GM19099 (cell line): ENCODE results near the gene TOP2B.

Source experiments
- POLR2A ChIP-seq: IDR thresholded peaks from 3 replicates; pipeline ENCODE4 v1.6.1; 2011; ENCODE audit warnings: low read depth; ENCODE audit not compliant: insufficient read length; ENCODE audit errors: extremely low read depth

TOP2B gene

DNA sequence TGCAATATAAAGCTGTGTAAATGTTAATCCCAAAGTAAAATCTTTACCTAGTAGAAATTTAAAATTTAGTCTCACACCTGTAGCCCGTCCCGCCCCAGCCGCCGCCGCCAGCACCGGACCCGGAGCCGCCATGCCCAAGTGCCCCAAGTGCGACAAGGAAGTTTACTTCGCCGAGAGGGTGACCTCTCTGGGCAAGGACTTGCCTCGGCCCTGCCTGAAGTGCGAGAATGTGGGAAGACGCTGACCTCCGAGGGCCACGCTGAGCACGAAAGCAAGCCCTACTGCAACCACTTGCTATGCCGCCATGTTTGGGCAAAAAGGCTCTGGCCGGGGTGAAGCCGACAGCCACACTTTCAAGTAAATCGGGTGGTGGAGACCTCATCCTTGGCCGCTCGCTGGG, 22.1 kb upstream of the TOP2B start:
- no peak for TF ChIP-seq POLR2A

DNA sequence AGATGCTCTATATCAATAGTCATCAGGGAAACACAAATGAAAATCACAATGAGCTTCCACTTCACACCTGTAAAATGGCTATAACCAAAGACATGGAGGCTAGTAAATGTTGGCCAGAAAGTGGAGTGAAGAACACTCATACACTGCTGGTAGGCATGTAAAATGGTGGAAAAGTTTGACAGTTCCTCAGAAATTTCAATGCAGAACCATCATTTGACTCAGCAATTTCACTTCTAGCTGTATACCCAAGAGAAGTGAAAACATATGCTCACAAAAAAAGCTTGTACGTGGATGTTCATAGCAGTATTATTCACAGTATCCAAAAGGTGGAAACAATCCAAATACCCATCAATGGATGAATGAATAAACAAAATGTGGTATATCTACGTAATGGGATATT, 19.2 kb upstream of the TOP2B start:
- TF ChIP-seq POLR2A: no peak

- TF ChIP-seq POLR2A: no peak
These were observed 18.7 kb upstream of the TOP2B start for GRCh38 chr3:25683410-25683809.

GRCh38 chr3:25679642-25680302, 15.1 kb upstream of the TOP2B start:
- TF ChIP-seq POLR2A: no peak

DNA sequence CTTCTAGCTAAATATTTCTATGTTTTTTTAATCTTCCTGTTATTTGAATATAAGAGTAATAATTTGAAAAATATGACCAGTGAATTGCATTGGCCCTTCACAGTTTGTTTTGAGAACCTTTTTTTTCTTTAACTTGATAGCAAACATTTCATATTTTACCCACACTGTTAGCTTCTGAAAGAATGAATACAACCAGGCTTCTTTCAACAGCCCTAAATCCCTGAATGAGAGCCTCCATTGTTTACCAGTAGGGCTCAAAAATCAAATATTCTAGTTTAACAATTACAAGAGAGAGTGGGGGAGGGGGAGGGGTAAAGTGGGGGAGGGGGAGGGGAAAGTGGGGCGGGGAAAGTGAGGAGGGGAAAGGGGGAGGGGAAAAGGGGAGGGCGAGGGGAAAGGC, 14.5 kb upstream of the TOP2B start:
- TF ChIP-seq POLR2A: no peak

DNA sequence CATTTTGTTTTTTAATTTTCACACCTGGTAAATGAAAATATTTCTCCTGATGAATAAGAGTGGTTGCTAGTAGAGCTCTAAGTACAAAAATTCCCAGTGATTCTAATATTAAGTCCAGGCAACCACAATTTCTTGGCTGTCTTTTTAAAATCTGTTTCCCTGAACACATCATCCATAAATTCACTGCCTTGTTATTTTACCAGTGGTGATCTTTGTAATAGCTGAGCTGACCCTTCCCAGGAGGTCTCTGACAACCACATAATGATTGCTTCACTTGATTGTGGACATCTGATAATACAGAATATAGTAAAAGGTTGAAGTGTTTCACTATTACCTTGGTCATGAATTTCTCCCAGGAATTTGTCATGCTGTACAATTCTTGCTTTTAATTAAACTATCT, 13.9 kb upstream of the TOP2B start:
- TF ChIP-seq POLR2A: no peak

GRCh38 chr3:25677121-25677520, 12.4 kb upstream of the TOP2B start:
- no peak for TF ChIP-seq POLR2A

DNA sequence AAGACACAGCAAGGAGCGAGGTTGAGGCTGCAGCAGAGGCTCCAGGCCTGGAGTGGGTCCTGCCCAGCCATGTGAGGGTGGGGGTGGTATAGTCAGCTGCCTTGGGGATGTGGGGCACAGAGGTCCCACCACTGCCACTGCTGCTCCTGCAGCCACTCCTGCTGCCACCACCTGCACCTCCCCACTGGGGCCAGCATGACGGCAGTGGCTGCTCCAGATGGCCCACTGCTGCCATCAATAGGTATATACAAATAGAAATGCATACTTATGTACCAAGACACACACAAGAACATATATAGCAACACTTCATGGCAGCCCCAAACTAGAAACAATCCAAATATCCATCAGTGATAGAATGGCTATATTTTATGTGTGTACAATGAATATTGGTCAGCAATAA, 10.0 kb upstream of the TOP2B start:
- no peak for TF ChIP-seq POLR2A

DNA sequence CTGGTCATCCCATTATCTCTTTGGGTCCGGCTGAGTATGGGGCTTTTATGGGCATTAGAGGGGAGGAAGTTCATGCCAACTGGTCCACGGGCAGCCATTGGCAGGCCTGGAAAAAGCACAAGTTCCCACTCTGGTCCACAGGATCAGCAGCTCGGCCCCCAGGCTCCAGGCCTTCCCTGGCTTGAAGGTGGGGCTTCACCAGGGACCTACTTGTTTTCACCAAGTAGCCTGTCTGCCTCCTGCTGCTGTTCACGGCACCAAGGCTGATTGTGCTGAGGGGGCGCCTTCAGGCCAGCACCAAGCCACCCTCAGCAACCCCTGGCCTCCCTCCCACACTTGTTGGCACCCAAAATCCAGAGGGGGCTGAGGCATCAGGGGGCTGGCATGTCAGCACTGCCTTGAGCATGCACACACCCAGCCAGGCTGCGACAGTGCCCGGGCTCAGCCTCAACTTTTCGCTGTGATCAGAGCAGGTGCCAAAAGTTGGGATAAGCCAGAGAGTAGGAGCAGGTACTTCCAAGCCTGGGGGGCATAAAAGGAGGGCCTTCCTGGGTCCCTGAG, 9.1 kb upstream of the TOP2B start:
- no peak for TF ChIP-seq POLR2A

DNA sequence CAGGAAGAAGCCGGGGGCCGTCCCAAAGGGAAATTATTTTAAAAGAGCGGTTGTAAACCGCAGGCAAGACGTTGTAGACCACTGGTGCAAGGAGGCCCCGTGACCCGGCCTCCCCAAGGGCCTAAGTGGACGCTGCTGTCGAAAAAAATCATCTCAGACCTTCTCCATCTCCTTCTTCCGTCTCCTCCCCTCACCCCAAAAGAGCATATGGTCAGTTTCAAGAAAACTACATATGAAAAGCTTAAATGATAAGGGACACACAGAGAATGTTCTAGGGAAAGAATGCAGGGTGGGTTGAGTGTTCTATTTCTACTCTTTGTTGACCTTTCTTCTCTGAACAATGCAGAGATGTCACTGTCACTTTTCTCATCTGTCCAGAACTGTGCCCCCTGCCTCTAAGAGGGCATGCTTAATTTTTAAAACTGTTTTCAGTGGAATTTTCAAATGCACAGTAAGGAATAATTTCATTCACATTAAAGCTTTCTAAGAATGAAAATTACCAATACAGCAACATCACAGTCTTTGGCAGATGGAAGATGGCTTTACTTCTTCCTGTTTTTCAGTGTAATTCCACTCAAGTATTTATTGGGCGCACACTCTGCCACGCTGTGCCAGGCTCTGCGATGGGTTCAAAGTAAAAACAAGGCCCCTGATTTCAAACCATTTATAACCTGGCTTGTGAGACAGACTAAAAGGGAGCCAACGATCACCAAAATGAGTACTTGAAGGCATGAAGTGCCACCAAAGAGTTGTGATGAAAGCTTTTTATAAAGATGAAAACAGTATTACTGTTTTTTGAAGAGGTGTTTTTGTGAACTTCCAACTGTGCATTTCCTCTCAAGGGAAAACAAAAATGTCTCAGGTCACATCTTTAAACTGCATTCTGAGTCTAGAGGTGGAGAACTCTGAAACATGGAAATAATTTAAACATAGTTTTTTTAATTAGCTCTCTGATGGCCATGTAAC, 891 bp upstream of the TOP2B start:
- TF ChIP-seq POLR2A: no peak

GRCh38 chr3:25663869-25664811, 567 bp downstream of the TOP2B start:
- TF ChIP-seq POLR2A: peak; percentile 20

DNA sequence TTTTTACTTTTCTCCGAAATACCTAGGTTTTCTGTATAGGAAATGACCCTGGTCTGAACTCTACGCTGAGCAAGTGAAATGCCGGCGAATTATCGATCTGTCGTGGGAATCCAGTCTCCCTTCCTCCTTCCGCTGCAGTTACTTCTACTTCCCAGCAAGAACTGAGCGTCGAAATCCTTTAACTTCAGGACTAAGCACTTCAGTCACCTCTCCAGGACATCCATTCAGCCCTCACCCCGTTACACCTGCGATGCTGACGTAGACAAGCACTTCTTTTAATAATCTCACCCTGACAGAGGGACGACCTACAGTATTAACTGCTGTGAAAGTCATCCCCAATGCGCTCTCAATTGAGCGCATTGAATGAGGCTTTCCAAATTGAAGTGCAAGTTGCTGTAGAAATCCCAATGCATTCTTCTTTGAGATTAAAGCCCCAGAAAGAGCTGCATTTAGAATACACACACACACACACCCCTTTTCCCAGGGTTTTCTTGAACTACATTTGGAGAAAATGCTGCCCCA, 1.3 kb downstream of the TOP2B start:
- TF ChIP-seq POLR2A: peak; percentile 8

GRCh38 chr3:25662736-25663320, 1.9 kb downstream of the TOP2B start:
- no peak for TF ChIP-seq POLR2A
